HG03354 (cell line): ENCODE measurements around the gene CORO1A.
"Not testable (repeated sequence)": the region's sequence is repeated elsewhere in the genome, so short reads cannot be mapped to it uniquely, and the experiment has no call there.

Experiments used
- ATAC-seq: cut with Tn5 transposase; IDR thresholded peaks from one replicate; pipeline ENCODE4 v1.9.1; 2021; ENCODE audit warnings: mild to moderate bottlenecking; ENCODE audit not compliant: unreplicated experiment, poor library complexity, severe bottlenecking

Gene CORO1A

GRCh38 chr16:30168746-30169145, 14.7 kb upstream of the CORO1A start:
- not testable (repeated sequence) for ATAC-seq

- ATAC-seq: not testable (repeated sequence)
These were observed 14.0 kb upstream of the CORO1A start for GRCh38 chr16:30169416-30169815.

DNA sequence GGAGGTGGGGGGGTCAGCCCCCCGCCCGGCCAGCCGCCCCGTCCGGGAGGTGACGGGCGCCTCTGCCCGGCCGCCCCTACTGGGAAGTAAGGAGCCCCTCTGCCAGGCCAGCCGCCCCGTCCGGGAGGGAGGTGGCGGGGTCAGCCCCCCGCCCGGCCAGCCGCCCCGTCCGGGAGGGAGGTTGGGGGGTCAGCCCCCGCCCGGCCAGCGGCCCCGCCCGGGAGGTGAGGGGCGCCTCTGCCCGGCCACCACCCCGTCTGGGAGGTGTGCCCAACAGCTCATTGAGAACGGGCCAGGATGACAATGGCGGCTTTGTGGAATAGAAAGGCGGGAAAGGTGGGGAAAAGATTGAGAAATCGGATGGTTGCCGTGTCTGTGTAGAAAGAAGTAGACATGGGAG, 13.3 kb upstream of the CORO1A start:
- not testable (repeated sequence) for ATAC-seq

DNA sequence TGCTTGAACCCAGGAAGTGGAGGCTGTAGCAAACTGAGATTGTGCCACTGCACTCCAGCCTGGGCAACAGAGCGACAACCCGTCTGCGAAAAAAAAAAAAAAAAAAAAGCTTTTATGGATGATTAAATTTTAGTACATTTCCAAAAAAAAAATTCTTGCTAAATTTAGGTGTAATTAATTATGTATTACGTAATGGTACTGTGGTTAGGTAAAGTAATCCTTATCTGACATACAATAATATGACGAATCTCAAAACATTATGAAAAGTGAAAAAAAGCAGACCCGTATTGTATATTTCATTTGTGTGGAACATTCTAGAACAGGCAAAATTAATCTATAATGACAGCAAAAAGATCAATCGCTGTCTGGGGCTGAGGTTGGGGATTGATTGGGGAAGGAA, 10.3 kb upstream of the CORO1A start:
- no peak for ATAC-seq

- not testable (repeated sequence) for ATAC-seq
These were observed 6.5 kb upstream of the CORO1A start for GRCh38 chr16:30176876-30177275.

GRCh38 chr16:30179195-30179594, 4.2 kb upstream of the CORO1A start:
- no peak for ATAC-seq

GRCh38 chr16:30179931-30180330, 3.5 kb upstream of the CORO1A start:
- ATAC-seq: no peak

DNA sequence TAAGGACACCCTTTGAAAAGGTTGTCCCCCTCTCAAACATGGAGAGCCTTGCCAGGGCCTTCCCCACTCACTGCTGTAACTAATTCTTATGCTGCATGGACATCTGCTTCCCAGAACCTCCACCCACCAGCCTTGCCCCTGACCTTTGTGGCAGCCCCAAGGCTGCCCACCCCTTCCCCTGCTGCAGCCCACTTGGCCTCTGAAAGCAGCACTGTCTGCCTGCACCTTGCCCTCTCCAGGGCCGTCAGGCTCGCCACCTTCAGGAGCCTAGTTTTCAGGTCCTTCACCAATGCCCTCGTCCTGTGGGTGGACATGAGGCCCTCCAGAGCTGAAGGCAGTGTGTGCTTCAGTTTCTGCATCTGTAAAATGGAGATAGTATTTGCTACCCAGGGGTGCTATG, 2.7 kb upstream of the CORO1A start:
- no peak for ATAC-seq

DNA sequence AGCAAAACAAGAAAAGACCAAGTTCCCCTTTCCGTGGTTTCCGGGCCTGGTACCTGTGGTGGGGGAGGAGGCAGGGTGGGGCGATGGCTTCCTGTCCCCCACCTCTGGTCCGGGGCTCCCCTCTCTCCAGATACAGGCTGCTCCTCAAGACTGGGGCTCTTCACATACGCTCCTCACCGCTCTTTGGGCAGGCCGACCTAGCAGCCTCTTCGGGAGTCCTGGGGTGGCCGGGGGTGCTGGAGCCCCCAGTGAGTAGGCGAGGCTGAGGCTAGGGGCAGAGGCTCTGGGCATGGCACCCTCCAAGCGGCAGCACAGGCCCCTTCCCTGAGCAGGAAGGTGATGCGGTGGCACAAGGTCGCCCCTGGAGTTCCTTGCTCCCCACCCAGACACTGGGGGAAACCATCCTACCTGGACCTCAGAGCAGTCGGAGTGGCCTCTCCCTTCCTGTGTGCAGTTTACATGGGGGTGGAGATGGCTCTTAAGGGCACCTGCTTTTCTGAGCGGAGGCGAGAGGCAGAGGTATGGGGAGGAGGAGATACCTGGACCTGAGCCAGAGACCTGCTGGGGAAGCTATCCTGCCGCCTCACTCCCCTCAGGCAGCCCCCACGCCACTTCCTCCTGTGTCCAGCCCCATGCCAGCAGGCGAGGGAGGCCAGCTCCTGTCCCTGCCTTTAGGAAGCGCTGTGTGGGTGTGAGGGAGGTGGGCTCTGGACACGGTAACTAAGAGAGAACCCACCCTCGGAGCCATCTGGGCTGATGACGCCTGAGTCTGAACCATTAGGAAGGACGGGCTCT, 891 bp downstream of the CORO1A start:
- ATAC-seq: peak; percentile 2

- no peak for ATAC-seq
These were observed 1.7 kb downstream of the CORO1A start for GRCh38 chr16:30184891-30185682.

GRCh38 chr16:30185683-30186421, 2.5 kb downstream of the CORO1A start:
- no peak for ATAC-seq

DNA sequence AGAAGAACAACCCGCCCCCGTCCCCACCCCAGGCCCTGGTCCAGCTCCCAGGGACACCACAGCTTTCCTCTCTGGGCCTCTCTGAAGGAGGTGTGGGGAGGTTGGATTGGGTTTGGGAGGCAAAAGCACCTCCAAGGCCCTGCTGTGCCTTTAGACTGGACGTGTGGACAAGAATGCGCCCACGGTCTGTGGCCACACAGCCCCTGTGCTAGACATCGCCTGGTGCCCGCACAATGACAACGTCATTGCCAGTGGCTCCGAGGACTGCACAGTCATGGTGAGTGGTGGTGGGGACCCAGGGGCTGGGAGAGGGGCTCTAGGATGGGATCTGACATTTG, 3.0 kb downstream of the CORO1A start:
- no peak for ATAC-seq

GRCh38 chr16:30186782-30187555, 3.6 kb downstream of the CORO1A start:
- ATAC-seq: no peak

- ATAC-seq: no peak
These were observed 4.1 kb downstream of the CORO1A start for GRCh38 chr16:30187556-30187865.

- ATAC-seq: no peak
These were observed 4.7 kb downstream of the CORO1A start for GRCh38 chr16:30187971-30188561.

DNA sequence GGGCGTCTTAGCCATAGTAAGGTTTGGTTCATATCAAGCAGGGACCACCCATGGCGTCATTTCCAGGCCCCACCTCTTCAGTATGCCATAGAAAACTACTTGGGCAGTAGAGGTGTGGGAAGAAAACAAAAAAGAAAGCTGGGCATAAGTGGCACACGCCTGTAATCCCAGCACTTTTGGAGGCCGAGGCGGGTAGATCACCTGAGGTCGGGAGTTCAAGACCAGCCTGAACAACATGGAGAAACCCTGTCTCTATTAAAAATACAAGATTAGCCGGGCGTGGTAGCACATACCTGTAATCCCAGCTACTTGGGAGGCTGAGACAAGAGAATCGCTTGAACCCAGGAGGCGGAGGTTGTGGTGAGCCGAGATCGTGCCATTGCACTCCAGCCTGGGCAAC, 7.8 kb downstream of the CORO1A start:
- ATAC-seq: not testable (repeated sequence)

DNA sequence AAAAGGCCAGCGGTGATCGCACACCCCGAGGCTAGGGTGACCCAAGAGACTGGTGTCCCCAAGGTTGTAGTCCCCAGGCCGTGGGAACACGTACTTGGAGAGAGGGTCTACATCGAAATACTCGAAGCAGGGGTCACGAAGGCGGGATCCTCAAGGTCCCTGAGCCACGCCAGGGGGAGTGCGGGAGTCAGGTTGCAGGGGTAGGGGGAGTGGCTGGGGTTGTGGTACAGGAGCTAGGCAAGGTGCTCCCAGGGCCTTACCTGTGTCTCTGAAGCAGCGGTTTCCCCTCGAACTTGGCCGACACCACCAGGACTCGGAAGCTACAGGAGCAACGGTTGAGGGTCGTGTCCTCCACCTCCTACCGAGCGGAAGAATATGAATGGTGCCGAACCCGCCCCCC, 9.7 kb downstream of the CORO1A start:
- peak; percentile 18 for ATAC-seq

DNA sequence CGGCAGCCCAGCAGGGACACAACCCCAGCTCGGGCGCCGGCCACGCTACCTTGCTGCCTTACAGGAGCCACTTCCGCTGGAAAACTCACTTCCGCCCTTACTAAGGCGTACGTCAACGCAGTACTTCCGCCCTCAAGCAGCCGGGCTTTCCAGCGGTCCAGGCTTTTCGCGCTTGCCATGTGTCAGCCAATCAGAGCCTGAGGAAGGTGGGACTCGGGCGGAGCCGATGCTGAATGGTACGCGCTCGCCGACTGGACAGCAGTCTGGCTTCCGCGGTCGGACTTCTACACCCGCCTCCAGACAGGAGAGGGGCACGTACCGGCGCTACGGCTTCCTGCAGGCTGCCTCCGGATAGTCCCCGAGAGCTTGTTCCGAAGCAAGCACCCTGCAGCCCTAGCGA, 10.2 kb downstream of the CORO1A start, which contains the start of the genes BOLA2B and SLX1A:
Gene BOLA2B, minus strand, starts transcription at position 52 of the 400 bp plus-strand sequence. CDS start 71 bp downstream, outside the sequence.
Gene SLX1A, plus strand, starts transcription at position 261 of the 400 bp plus-strand sequence. CDS start 210 bp downstream, outside the sequence.
- peak; percentile 89 for ATAC-seq

GRCh38 chr16:30194172-30194925, 10.9 kb downstream of the CORO1A start:
- peak; percentile 64 for ATAC-seq
